HG02938 (cell line): ENCODE measurements around the gene NUDT8.

Experiments used
- ATAC-seq: cut with Tn5 transposase; IDR thresholded peaks from one replicate; pipeline ENCODE4 v1.9.1; 2021; ENCODE audit warnings: mild to moderate bottlenecking, moderate library complexity; ENCODE audit not compliant: unreplicated experiment

The NUDT8 gene, protein sequence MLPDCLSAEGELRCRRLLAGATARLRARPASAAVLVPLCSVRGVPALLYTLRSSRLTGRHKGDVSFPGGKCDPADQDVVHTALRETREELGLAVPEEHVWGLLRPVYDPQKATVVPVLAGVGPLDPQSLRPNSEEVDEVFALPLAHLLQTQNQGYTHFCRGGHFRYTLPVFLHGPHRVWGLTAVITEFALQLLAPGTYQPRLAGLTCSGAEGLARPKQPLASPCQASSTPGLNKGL

DNA sequence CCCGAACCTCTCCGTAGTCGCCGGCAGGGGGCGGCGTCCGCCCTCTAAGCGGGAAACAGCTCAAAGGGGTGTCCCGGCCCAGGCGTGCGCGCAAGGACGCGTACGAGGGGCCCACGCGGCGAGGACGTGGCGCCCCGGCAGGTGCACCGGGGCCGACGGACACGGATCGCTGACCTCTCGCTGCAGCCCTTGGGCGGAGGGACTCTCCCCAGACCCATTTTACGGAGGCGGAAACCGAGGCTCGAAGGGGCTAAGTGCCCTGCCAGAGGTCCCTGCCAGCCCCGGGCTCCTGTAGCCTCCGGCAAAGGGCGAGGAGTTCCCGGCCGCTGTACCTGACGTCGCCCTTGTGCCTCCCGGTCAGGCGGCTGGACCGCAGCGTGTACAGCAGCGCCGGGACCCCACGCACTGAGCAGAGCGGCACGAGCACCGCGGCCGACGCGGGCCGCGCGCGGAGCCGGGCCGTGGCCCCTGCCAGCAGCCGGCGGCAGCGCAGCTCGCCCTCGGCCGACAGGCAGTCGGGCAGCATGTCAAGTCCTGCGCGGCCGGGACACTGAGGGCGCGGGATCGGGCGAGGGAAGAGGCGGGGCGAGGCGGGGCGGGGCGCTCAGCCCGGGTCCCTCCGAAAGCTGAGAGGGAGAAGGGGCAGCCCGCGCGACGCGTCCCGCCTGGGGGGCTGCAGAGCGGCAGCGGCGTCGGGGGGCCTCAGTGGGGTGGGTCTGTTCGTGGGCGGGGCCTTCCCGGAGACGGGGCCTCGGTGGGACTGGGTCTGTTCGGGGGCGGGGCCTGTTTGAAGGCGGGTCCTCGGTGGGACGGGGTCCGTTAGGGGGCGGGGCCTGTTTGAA, at the start of gene NUDT8:
TSS of gene NUDT8 (minus strand) at position 552 of the 842 bp plus-strand sequence. CDS start at position 526, 26 bp downstream.
- ATAC-seq = peak; percentile 39

DNA sequence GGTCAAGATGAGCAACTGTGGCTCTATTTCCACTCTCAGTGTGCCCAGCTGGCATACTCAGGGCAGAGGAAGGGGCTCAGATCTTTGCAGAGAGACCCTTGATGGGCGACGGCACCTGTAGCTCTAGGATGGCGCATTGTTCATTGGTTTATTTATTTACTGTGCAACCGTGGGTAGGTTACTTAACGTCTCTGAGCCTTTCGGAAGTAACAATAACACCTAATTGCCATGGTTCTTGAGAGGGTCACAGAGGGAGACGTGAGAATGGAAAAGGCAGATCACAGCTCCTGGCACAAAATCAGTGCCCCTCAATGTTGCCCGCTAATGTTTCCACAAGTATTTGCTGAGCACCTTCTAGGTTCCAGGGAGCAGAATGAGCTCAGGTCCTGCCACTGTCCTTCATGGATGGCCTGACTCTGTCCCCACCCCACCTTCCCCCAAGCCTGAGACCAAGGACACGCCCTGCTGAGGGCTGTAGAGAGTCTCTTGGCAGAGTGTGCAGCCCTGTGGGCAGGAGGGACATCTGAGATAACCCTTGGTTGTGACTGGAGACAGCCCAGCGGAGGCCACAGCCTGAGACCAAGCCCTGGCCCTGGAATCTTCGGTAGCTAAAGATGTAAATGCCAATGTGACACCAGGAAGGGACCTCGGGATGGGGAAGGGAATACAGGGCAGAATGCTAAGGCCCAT, 45.5 kb upstream of the NUDT8 start:
- ATAC-seq = no peak

DNA sequence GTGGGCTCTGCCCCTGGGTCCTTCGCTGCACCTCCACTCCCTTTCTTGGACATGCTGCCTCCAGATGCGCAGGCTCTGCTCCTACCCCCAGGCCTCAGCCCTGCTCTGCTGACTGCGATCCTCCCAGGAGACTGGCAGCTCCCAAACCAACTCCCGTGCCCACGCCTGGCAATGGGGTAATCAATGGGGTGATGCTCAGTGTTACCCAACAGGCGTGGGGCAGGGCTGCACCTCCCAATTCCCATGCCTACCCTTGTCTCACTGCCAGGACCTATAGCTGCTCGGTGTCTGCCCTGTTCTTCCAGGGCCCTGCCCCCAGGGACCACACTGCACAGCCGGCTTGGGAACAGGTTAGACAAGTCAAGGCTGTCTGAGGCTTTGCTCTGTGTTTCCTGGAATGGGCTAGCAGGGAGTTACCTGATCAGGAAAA, 44.7 kb upstream of the NUDT8 start, which contains the start of gene ALDH3B2:
TSS of gene ALDH3B2 (minus strand) at position 182 of the 430 bp plus-strand sequence. CDS start 7,688 bp downstream, outside the sequence.
- ATAC-seq = no peak

DNA sequence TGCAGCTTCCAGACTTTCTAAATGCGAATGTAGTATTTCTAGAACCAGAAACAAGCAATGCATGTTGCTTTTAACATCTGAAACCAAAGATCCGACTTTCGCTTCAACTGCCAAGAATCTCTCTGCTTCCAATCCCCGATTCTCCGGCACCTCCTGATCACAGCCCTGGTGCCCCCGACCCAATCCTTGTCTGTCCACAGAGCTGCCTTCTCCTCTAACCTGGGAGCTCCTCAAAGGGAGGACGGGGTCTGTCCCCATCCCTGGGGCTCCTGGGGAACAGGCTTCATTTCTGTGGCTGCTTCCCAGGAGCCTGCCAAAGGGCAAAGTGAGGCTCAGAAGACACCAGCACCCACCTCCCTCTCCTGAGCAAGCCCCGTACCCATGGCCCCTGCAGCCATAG, 44.2 kb upstream of the NUDT8 start:
- no peak for ATAC-seq

DNA sequence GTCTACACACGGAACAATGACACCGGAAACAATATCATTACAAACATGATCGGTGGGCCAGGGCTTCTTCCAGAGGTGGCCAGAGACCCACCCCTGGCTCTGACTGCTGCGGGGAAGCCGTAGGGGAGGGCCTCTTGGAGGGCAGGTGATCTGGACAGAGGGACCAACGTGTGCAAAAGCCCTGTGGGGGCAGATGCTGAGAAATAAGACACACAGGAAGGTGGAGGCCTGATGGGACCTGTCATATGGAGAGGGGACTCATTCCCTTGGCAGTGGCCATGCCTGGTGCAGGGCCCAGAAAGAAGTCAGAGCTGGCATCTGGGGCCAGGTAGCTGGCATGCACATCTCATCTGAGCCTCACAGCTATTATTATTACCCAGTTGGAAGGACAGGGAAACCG, 43.6 kb upstream of the NUDT8 start:
- no peak for ATAC-seq

DNA sequence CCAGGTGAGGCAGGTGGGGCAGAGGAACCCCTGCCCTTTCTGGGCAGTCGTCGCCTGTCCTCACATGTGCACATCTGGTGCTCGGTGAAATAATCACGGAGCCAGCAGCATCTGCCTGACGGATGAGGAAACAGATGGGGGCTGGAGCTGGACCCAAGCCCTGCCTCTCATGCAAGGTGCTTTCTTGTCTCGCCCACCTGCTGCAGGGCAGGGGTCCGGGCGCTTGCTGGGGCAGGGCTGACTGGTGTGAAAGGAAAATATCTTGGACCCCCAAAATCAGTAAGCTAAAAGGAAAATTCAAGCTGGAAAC, 41.4 kb upstream of the NUDT8 start:
- no peak for ATAC-seq

DNA sequence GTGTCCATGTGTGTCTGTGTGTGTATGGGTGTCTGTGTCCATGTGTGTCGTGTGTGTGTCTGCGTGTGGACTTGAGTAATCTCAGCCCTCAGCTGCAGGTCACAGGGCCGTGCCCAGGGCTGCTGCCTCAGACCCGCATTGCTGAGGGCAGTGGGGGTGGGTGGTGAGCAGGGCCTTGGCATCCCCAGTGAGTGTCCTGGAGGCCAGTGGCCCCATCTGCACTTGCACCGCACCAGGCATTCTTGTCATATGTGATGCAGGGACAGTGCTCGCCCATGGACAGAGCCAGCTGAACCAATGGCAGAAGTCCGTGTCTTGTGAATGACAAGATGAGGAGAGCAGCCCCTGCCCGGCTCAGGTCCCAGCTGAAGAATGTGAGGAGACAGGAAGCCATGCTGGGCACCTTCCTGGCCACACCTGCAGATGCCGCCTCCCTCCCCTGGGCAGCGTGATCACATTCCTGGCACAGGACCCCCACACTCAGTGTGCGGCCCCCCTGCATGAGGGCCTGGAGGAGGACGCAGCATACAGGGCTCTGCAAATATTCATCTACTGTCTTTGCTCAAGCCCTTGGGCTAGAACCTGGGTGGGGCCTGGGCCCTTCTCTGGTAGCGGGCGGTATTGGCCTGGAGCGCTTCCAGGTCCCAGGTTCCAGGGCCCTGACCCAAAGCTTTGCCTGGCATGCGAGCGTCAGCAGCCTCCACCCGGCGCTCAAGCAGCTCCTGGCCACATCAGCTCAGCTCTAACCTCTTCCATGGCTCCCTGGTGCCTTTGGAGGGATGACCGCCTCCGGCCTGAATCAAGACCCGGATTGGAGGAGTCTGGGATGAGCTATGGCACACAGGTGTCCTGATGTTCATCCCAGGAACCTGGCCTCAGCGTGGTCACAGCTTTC, 40.8 kb upstream of the NUDT8 start:
- no peak for ATAC-seq

DNA sequence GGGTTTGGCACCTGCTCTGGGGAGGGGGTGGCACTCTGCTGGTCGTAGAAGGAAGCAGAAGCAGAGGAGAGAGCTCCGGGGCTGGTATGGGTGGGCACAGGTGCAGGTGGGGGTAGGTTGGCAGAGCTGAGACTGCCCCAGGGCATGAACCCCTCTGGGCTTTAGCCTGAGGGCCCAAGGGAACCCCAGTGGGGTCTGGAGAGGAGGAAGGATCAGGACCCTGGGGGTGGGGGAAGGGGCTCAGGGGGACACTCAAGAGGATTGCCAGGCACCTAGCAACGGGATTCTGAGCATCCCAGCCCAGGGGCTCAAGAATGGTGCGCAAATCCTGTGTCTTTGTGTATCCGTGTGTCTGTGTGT, 38.4 kb upstream of the NUDT8 start:
- ATAC-seq = no peak

DNA sequence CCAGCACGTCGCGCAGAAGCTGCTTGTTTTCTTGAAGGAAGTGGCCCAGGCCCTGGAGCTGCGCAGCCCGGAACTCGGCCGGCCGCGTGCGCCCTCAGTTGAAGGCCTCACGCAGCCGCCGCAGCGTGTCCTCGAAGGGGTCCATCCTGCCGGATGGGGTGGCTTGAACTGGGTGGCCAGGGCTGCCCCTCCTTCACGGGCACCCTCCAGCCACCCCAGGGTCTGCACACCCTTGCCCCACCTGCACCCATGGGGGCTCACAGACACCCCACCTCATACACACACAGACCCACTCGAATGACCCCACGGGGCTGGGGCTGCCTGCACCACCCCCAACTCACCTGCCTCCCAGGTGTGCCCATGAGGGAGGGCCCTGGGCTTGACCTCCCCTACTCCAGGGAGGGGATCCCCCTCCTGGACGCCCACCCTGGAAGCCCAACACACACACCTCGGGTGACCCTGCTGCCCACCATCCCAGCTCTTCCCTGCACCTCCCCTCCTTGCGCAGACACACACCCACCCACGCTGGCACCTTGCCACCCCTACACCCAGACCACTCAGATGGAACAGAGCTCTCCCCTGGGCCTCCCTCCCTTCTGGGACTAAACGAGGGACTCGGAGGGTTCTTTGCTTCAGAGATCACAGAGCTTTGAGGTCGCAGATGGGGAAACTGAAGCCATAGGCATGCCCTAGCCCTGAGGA, 37.9 kb upstream of the NUDT8 start:
- ATAC-seq = no peak

DNA sequence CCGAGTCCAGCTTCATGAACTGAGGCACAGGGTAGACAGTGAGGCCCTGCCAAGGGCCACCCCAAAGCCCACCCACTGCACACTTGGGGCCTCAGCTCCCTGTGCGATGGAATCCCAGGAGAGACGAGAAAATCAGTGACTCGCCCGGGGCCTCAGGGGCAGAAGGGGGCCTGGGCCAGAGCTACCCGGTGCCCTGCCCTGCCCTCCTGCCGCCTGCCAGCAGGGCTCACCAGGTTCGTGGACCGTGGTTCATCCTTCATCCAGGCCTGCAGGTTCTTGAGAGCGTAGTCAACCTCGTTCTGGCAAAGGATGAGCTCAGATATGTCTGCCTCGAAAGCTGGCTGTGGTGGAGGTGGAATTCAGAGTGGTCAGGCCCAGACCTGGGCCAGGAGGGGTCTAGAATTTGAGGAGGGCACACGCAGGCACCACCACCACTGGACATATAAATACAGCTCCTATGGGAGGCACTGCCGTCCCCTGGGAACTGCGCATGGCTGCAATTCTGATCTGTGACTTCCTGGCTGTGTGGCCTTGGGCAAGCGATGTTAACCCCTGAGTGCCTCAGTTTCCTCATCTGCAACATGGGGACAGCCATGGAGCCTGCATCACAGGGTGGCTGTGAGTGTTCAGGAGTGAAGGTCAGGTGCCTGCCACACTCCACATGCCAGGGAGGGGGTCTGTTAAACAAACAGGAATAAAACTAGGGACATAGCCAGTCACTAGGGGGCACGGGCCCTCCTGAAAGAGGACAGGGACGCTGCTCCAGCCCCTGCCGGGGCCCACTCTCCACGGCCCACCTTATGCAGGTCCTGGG, 37.1 kb upstream of the NUDT8 start:
- no peak for ATAC-seq

DNA sequence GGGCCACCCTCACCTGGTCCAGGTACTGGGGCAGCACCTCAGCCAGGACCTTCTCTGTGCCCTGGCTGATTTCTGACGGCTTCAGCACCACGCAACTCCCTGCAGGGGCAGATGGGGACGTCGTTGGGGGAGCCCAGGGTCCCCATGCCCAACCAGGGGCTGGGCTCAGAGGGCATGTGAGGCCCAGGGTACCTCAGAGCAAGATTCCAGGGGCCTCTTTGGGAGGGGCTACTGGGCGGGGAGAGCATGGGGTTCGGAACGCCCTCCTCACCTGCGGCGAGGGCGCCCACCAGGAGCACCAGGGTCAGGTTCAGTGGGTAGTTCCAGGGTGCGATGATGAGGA, 36.5 kb upstream of the NUDT8 start:
- ATAC-seq = no peak

DNA sequence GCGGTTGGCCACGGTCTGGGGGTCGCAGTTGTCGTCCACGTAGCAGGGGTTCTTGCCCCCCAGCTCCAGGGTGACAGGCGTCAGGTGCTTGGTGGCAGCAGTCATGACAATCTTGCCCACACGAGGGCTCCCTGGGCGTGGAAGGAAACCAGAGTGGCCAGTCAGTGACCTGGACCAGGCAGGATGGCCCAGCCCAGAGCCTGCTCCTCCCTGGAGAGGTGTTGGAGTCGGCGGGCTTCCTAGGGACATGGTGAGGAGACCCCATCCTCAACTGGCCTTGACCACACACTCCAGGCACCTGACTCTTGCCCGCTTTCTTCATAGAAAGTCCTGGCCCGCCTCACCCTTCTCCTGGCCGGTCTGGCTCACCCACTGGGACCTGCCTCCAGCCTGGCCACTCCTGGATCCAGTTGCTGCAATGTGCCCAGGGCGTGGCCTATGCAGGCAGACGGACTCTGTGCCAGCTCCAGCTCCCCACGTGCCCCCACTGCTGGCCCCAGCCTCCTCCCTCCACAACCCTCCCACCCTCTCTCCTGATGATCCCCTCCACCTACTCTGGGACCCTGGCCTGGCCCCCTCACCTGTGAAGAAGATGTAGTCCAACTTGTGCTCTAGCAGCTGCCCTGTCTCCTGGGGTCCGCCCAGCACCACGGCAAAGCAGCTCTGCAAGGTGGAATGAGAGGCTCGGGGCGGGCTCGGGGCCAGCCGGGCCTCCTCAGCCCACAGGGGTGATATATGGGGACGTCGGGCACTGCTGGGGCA, 36.0 kb upstream of the NUDT8 start:
- no peak for ATAC-seq

DNA sequence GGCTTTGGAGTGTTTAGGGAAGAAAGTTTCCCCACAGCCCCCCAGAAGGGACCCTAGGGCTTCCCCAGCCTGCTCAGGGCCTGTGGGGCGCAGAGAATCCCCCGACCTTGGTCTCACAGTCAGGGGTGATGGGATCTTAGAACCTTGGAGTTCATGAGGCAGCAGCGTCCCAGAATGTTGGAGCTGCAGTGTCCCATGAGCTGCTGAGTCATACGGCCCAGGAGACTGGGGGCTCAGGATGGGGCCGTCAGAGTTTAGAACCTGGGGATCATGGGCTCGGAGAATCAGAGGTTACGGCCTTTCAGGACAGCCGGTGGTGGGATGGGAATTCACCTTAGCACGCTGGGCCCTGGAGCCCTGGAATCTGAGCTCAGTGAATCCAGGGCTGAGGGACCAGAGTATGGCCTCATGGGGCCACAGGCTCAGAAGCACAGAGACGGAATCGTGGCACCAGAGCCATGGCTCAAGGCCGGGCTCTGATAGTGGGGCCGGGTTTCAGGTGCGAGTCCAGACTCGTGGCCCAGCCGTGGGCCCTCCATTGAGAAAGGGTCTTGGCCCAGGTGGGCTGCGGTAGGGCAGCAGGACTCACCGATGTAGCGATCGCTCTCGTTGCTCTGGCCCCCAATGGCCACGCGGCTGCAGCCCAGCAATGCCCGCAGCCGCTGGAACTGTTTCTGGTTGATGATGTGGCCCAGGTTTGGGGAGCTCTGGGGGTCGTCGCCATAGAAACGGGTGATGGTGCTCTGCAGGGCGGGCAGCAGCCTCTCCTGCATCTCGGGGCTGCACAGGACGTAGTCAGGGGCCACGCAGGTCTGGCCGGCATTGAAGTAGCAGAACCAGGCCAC, 35.2 kb upstream of the NUDT8 start:
- no peak for ATAC-seq

DNA sequence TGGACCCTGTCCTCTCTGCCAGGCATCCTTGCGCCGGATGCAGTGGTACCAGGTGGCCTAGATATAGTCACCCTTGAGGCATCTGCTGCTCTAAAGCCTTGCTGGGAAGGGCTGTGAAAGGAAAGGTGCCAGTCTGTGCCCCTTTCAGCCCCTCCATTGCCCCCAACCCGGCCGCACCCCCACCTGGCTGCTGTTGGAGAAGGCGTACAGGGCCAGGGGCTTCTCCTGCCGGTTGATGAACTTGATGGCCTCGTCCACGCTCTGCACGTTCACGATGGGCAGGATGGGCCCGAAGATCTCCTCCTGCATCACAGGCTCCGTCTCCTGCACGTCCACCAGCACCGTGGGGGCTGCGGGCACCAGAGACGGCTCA, 34.5 kb upstream of the NUDT8 start:
- no peak for ATAC-seq

DNA sequence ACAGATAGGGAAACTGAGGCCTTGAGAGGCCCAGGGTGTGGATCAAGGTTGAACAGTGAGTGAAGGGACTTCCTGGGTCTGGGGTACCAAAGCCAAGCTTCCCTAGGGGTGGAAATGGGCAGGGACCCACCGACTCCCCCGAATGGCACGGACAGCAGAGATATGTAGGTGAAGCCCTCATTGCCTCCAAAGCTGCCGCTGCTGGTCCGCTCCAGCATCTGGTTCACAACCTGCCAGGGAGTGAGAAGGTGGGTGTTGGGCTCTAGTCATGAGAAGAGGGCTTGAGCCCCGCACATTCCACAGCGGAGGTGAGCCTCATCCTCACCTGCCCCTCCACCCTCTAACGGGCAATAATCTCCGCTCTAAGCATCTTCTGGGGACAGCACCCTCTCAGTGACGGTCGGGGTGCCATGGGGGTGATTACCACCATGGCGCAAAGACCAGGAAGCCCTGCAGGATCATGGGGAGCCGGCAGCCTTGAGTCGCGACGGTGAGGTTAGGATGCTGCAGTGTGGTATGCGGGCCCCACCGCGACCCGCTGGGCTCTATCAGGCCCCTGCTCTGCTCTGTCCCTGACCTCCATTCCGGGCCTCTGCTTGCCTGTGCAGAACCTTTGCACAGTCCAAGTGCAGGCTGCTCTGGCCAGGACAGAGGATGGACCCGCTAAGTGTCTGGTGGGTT, 33.9 kb upstream of the NUDT8 start:
- ATAC-seq = no peak

DNA sequence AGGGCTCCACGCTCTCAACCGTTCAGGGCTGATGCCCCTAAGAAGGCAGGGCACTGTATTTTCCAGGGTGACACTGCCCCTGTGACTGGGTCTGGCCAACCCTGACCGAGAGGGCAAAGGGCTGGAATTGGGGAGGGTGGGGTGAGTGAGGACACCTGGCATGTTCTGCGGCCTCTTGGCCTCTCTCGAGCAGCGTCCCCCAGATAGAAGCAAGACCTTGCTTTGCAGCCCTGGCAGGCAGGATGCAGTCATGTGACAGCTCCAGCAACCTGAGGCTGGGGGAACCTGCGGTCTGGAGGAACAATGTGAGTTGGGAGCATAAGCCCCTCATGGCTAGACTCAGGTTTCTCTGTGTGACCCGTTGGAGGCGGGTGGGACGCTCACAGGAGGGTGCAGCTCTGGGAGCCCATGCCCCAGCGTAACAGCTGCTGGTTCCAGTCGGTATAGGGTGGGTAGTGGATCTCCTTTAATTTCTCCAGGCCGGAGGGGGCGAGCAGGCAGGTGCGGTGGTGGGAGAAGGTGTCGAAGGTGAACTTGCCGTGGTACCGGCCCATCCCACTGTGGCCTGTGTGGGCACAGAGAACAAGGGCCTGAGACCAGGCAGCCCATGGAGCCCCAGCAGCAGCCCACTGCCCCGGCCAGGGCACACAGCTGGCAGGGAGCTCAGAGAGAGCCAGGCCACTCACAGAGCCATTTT, 33.2 kb upstream of the NUDT8 start:
- ATAC-seq = no peak
